Measurements from ENCODE around the gene DLX4. TPM values are rescaled to one million over a fixed set of nuclear protein-coding genes. Genes with fewer than 3 reads are reported as not detected.

DLX4 gene
- total RNA-seq, 1 experiment from 2014 or later: not detected

DNA sequence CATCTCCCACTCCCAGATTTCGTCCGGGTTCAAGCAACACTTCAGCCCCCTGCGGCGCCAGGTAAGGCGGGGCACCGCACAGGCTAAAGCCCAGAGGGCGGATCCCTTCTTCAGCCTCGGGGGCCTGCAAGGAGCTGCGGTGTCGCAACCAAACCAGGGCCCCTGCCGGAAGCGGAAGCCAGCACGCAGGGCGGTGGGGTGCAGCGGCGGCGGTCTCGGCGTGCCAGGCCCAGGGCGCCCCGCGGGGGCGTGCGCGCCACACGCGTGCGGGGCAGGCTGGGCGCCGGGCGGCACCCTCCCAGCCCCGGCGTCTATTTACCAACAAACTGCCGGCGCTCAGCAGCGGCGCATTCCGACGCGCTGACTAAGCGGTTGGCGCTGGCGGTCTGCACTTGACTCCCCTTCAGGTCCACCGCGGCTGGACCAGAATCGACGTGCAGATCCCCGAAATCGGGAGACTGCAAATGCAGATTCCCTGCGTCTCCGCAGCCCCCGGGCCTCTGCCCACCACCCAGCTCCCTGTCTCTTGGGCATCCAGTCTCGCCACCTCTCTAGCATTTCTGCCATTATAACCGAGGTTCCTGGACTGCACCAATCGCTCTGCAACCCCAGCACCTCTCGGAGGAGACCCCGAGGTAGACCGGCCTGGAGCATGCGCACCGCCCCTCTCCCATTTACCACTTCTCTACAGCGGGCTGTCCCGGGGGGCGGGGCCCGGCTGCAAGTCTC is 421 bp upstream of the DLX4 start:
- no peak overlapping the region for H3K4me3 ChIP-seq (ENCODE audit: low read length)
- H3K4me2 ChIP-seq (ENCODE audit: low read depth, low read length, poor library complexity, severe bottlenecking): no peak overlapping the region
- no peak overlapping the region for H3K27ac ChIP-seq (ENCODE audit: low read length)
- no peak overlapping the region for H2AFZ ChIP-seq (ENCODE audit: low read length)
- H3K9me2 ChIP-seq (replicated peaks; ENCODE audit: insufficient read depth, low read length): no peaks in the 10 kb centered on the region
- H3K9ac ChIP-seq (ENCODE audit: low read length): no peak overlapping the region
- H3K27me3 ChIP-seq (ENCODE audit: low read length): no peaks in the 10 kb centered on the region
- H3K79me2 ChIP-seq (ENCODE audit: low read length): no peaks in the 10 kb centered on the region
- no peaks in the 10 kb centered on the region for H3K9me3 ChIP-seq (ENCODE audit: low read length)
- no peaks in the 10 kb centered on the region for H3K36me3 ChIP-seq (ENCODE audit: insufficient read depth, low read length)
- no peak for DNase-seq
- no peaks in the 10 kb centered on the region for H4K20me1 ChIP-seq (ENCODE audit: insufficient read depth, low read depth, low read length)
- H3K4me1 ChIP-seq (ENCODE audit: low read length): no peaks in the 10 kb centered on the region

- H3K4me3 ChIP-seq (ENCODE audit: low read length): no peak overlapping the region
Measured at GRCh38 chr17:49969795-49970389, 902 bp downstream of the DLX4 start.

DNA sequence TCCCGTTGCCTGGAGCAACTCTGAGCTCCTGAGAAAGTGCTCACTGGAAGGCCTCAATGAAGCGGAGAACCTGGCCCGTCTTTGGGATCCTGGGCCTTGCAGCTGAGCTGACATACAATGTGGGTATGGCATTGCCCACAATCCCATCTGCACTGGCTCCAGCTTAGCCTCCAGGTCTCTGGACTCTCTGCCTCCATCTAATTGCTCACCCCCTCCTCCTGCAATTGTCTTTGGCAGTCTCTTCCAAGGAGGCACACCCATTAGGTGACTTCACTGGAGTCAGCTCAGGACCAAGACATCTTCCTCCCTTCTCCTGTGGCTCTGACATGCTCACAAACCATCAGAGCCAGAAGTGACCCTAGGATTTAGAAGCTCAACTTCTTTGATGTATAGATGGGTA is 1.5 kb downstream of the DLX4 start:
- Histone ChIP-seq H3K4me3 (ENCODE audit: low read length) (no peak overlapping the region), H3K4me2 (ENCODE audit: low read depth, low read length, poor library complexity, severe bottlenecking) (no peak overlapping the region), H3K27ac (ENCODE audit: low read length) (no peak overlapping the region), H3K9me2 (replicated peaks; ENCODE audit: insufficient read depth, low read length) (no peaks in the 10 kb centered on the region), H3K27me3 (ENCODE audit: low read length) (no peaks in the 10 kb centered on the region), H3K36me3 (ENCODE audit: insufficient read depth, low read length) (no peaks in the 10 kb centered on the region), H2AFZ (ENCODE audit: low read length) (no peak overlapping the region), H3K9ac (ENCODE audit: low read length) (no peak overlapping the region), H3K4me1 (ENCODE audit: low read length) (no peaks in the 10 kb centered on the region), H4K20me1 (ENCODE audit: insufficient read depth, low read depth, low read length) (no peaks in the 10 kb centered on the region), H3K9me3 (ENCODE audit: low read length) (no peaks in the 10 kb centered on the region), H3K79me2 (ENCODE audit: low read length) (no peaks in the 10 kb centered on the region)
- DNase-seq: no peak

More at GRCh38 chr17:49969795-49970389, 902 bp downstream of the DLX4 start:
- H3K36me3 ChIP-seq (ENCODE audit: insufficient read depth, low read length): no peaks in the 10 kb centered on the region
- H3K4me2 ChIP-seq (ENCODE audit: low read depth, low read length, poor library complexity, severe bottlenecking): no peak overlapping the region
- H3K27ac ChIP-seq (ENCODE audit: low read length): no peak overlapping the region
- H4K20me1 ChIP-seq (ENCODE audit: insufficient read depth, low read depth, low read length): no peaks in the 10 kb centered on the region
- no peaks in the 10 kb centered on the region for H3K9me2 ChIP-seq (replicated peaks; ENCODE audit: insufficient read depth, low read length)
- H3K4me1 ChIP-seq (ENCODE audit: low read length): no peaks in the 10 kb centered on the region
- H2AFZ ChIP-seq (ENCODE audit: low read length): no peak overlapping the region
- no peak for DNase-seq
- H3K27me3 ChIP-seq (ENCODE audit: low read length): no peaks in the 10 kb centered on the region
- no peaks in the 10 kb centered on the region for H3K79me2 ChIP-seq (ENCODE audit: low read length)
- no peaks in the 10 kb centered on the region for H3K9me3 ChIP-seq (ENCODE audit: low read length)
- H3K9ac ChIP-seq (ENCODE audit: low read length): no peak overlapping the region

DNA sequence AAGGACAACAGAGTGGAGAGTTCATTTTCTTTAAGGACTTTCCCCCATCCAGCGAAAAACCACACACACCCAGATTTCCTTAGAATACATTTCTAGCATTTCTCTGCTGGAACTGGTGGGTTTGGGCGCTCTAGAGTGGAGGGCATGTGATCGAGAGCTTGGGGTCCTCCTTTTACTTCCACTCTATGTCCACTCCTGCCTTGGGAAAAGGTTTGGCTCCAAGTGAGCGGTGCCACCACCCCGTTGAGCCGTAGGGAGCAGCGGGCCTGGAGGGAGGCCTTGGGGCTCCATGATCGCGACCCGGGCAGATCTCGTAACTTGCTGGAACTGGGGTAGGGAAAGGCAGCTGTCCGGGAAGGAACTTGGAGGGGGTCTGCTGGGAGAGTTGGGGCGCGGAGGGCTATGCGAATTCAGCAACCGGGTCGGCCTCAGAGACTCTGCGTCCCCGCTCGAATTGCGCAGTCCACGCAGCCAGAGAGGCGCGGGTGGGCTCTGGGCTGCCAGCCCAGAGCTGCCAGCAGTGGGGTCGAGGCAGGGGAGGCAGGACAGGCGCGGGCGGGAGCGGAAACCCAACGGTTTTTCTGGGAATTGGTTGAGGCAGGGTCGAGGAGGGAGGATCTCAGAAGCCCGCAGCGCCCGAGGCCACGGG is 2.3 kb downstream of the DLX4 start:
- H3K9ac ChIP-seq (ENCODE audit: low read length): no peak overlapping the region
- no peaks in the 10 kb centered on the region for H4K20me1 ChIP-seq (ENCODE audit: insufficient read depth, low read depth, low read length)
- H3K27ac ChIP-seq (ENCODE audit: low read length): no peak overlapping the region
- no peaks in the 10 kb centered on the region for H3K27me3 ChIP-seq (ENCODE audit: low read length)
- no peaks in the 10 kb centered on the region for H3K9me2 ChIP-seq (replicated peaks; ENCODE audit: insufficient read depth, low read length)
- H2AFZ ChIP-seq (ENCODE audit: low read length): no peak overlapping the region
- H3K4me3 ChIP-seq (ENCODE audit: low read length): no peak overlapping the region
- no peak for DNase-seq
- H3K4me2 ChIP-seq (ENCODE audit: low read depth, low read length, poor library complexity, severe bottlenecking): no peak overlapping the region
- H3K79me2 ChIP-seq (ENCODE audit: low read length): no peaks in the 10 kb centered on the region
- H3K36me3 ChIP-seq (ENCODE audit: insufficient read depth, low read length): no peaks in the 10 kb centered on the region
- no peaks in the 10 kb centered on the region for H3K4me1 ChIP-seq (ENCODE audit: low read length)
- no peaks in the 10 kb centered on the region for H3K9me3 ChIP-seq (ENCODE audit: low read length)

DNA sequence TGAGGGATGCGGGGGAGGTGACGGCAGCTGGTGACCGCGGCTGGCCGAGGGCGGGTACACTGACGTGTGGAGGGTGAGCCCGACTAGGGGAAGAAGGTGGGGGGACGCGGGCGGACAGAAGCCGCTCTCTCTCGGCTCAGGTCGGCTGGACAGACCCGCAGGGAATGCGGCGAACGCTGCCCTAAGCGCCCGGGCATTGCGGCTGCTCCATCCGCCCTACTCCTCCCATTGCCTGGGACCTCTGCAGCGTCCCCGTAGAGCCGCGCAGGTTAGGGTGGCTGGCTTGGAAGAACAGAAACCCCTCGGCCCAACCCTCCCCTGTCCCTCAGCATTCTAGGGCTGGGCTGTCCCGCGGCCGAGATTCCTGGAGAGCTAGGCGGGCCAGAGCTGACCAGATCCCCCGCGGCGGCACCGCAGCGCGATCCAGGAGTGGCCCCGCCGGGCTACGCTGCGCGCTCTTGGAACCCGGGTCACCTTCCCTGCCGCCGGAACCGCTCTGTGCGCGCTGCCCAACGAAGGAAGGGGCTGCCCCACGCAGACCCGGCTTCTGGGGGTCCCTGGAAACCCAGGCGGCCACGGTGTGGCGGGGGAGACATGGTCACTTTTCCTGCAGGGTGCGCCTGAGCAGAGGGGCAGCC is 3.0 kb downstream of the DLX4 start:
- H3K4me1 ChIP-seq (ENCODE audit: low read length): no peaks in the 10 kb centered on the region
- H3K36me3 ChIP-seq (ENCODE audit: insufficient read depth, low read length): no peaks in the 10 kb centered on the region
- H3K4me2 ChIP-seq (ENCODE audit: low read depth, low read length, poor library complexity, severe bottlenecking): no peak overlapping the region
- H3K9ac ChIP-seq (ENCODE audit: low read length): no peak overlapping the region
- no peaks in the 10 kb centered on the region for H3K9me2 ChIP-seq (replicated peaks; ENCODE audit: insufficient read depth, low read length)
- DNase-seq: no peak
- H2AFZ ChIP-seq (ENCODE audit: low read length): no peak overlapping the region
- no peaks in the 10 kb centered on the region for H3K27me3 ChIP-seq (ENCODE audit: low read length)
- no peaks in the 10 kb centered on the region for H4K20me1 ChIP-seq (ENCODE audit: insufficient read depth, low read depth, low read length)
- H3K79me2 ChIP-seq (ENCODE audit: low read length): no peaks in the 10 kb centered on the region
- H3K9me3 ChIP-seq (ENCODE audit: low read length): no peaks in the 10 kb centered on the region
- H3K4me3 ChIP-seq (ENCODE audit: low read length): no peak overlapping the region
- no peak overlapping the region for H3K27ac ChIP-seq (ENCODE audit: low read length)

- H3K27me3 ChIP-seq (ENCODE audit: low read length): no peaks in the 10 kb centered on the region
- no peak overlapping the region for H3K4me3 ChIP-seq (ENCODE audit: low read length)
- no peak overlapping the region for H3K9ac ChIP-seq (ENCODE audit: low read length)
- DNase-seq: no peak
- H4K20me1 ChIP-seq (ENCODE audit: insufficient read depth, low read depth, low read length): no peaks in the 10 kb centered on the region
- H3K79me2 ChIP-seq (ENCODE audit: low read length): no peaks in the 10 kb centered on the region
- no peaks in the 10 kb centered on the region for H3K4me1 ChIP-seq (ENCODE audit: low read length)
- no peaks in the 10 kb centered on the region for H3K36me3 ChIP-seq (ENCODE audit: insufficient read depth, low read length)
- H2AFZ ChIP-seq (ENCODE audit: low read length): no peak overlapping the region
- no peaks in the 10 kb centered on the region for H3K9me2 ChIP-seq (replicated peaks; ENCODE audit: insufficient read depth, low read length)
- H3K9me3 ChIP-seq (ENCODE audit: low read length): no peaks in the 10 kb centered on the region
- H3K4me2 ChIP-seq (ENCODE audit: low read depth, low read length, poor library complexity, severe bottlenecking): no peak overlapping the region
- H3K27ac ChIP-seq (ENCODE audit: low read length): no peak overlapping the region
Measured at GRCh38 chr17:49972486-49973270, 3.7 kb downstream of the DLX4 start.

GRCh38 chr17:49973271-49973615 is 4.3 kb downstream of the DLX4 start:
- Histone ChIP-seq H3K27me3 (ENCODE audit: low read length) (no peaks in the 10 kb centered on the region), H3K9ac (ENCODE audit: low read length) (no peak overlapping the region), H3K79me2 (ENCODE audit: low read length) (no peaks in the 10 kb centered on the region), H2AFZ (ENCODE audit: low read length) (no peak overlapping the region), H3K4me1 (ENCODE audit: low read length) (no peaks in the 10 kb centered on the region), H3K4me2 (ENCODE audit: low read depth, low read length, poor library complexity, severe bottlenecking) (no peak overlapping the region), H3K9me3 (ENCODE audit: low read length) (no peaks in the 10 kb centered on the region), H3K4me3 (ENCODE audit: low read length) (no peak overlapping the region), H3K36me3 (ENCODE audit: insufficient read depth, low read length) (no peaks in the 10 kb centered on the region), H3K27ac (ENCODE audit: low read length) (no peak overlapping the region), H4K20me1 (ENCODE audit: insufficient read depth, low read depth, low read length) (no peaks in the 10 kb centered on the region), H3K9me2 (replicated peaks; ENCODE audit: insufficient read depth, low read length) (no peaks in the 10 kb centered on the region)
- no peak for DNase-seq

DNA sequence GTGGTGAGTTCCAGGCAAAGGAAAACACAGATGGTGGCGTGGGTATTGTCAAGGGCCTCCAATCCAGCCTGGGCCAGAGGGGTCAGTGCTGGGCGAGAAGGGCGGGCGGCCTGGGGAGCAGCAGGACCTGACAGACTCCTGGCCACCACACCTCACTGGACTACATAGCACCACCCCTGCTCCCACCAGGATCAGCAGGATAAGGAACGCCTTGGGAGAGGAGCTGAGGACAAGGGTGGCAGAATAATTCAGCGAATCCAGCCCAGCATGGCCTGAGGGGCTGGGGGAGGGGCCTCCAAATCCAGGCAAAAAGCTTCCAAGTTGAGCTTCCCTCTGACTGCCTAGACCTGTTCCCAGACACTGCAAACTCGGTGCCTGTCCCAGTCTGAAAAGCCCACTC is 6.5 kb downstream of the DLX4 start:
- H3K27ac ChIP-seq (ENCODE audit: low read length): no peak overlapping the region
- no peak for DNase-seq
- no peak overlapping the region for H3K4me3 ChIP-seq (ENCODE audit: low read length)
- H3K4me1 ChIP-seq (ENCODE audit: low read length): no peaks in the 10 kb centered on the region
- no peaks in the 10 kb centered on the region for H3K36me3 ChIP-seq (ENCODE audit: insufficient read depth, low read length)
- no peaks in the 10 kb centered on the region for H4K20me1 ChIP-seq (ENCODE audit: insufficient read depth, low read depth, low read length)
- H2AFZ ChIP-seq (ENCODE audit: low read length): no peak overlapping the region
- H3K9me2 ChIP-seq (replicated peaks; ENCODE audit: insufficient read depth, low read length): no peaks in the 10 kb centered on the region
- no peaks in the 10 kb centered on the region for H3K27me3 ChIP-seq (ENCODE audit: low read length)
- no peaks in the 10 kb centered on the region for H3K79me2 ChIP-seq (ENCODE audit: low read length)
- no peak overlapping the region for H3K9ac ChIP-seq (ENCODE audit: low read length)
- H3K9me3 ChIP-seq (ENCODE audit: low read length): no peaks in the 10 kb centered on the region
- H3K4me2 ChIP-seq (ENCODE audit: low read depth, low read length, poor library complexity, severe bottlenecking): no peak overlapping the region

Measured in Karpas-422 (cell line).